GM23338 (cell line): ENCODE data around the gene PAQR4. TPM values are rescaled to one million over a fixed set of nuclear protein-coding genes. Genes with fewer than 3 reads are reported as not detected.

Experiments
- ATAC-seq: fragments of 200-7000 bp; cut with Tn5 transposase; 3 replicates; pipeline ENCODE4 v1.9.1; 2020
- DNase-seq: peaks from one replicate; pipeline ENCODE4 v3.0.0-alpha.2; 2015; ENCODE audit warnings: low spot score
- H2AFZ ChIP-seq: fragments of 200-600 bp; sonication (generic); 2 replicates; pipeline ENCODE4 v1.8.0; 2016; ENCODE audit warnings: antibody characterized with exemption, mild to moderate bottlenecking, moderate library complexity
- H3F3A ChIP-seq: fragments of 200-600 bp; sonication (generic); replicated peaks from 2 replicates; pipeline ENCODE4 v1.8.0; 2017; ENCODE audit warnings: antibody characterized with exemption, mixed run types, low read depth
- H3K27ac ChIP-seq: fragments of 200-600 bp; sonication (generic); 2 replicates; pipeline ENCODE4 v1.6.1; 2016; ENCODE audit warnings: low read depth
- H3K27me3 ChIP-seq: fragments of 200-600 bp; sonication (generic); 2 replicates; pipeline ENCODE4 v1.8.0; 2016; ENCODE audit warnings: mild to moderate bottlenecking, mixed run types, moderate library complexity; ENCODE audit not compliant: insufficient read depth
- H3K36me3 ChIP-seq: fragments of 200-600 bp; sonication (generic); 2 replicates; pipeline ENCODE4 v1.8.0; 2016; ENCODE audit warnings: mild to moderate bottlenecking; ENCODE audit not compliant: insufficient read depth
- H3K4me1 ChIP-seq: fragments of 200-600 bp; sonication (generic); 2 replicates; pipeline ENCODE4 v1.8.0; 2016; ENCODE audit warnings: mild to moderate bottlenecking, moderate library complexity; ENCODE audit not compliant: insufficient read depth
- H3K4me2 ChIP-seq: fragments of 200-600 bp; sonication (generic); 2 replicates; pipeline ENCODE4 v1.7.1; 2017; ENCODE audit warnings: mixed run types
- H3K4me3 ChIP-seq: fragments of 200-600 bp; sonication (generic); 2 replicates; pipeline ENCODE4 v1.6.1; 2016; ENCODE audit warnings: mixed run types
- H3K79me2 ChIP-seq: fragments of 200-600 bp; sonication (generic); replicated peaks from 2 replicates; pipeline ENCODE4 v1.8.0; 2017; ENCODE audit warnings: mild to moderate bottlenecking; ENCODE audit not compliant: insufficient read depth
- H3K9me2 ChIP-seq: fragments of 200-600 bp; sonication (generic); 2 replicates; pipeline ENCODE4 v1.8.0; 2017; ENCODE audit not compliant: insufficient read depth
- H4K20me1 ChIP-seq: fragments of 200-600 bp; sonication (generic); replicated peaks from 2 replicates; pipeline ENCODE4 v1.8.0; 2017; ENCODE audit warnings: mild to moderate bottlenecking; ENCODE audit not compliant: insufficient read depth
- H3K27ac Mint-ChIP-seq: 2 replicates; pipeline ENCODE4 v1.8.0; 2020; ENCODE audit warnings: inconsistent platforms, mild to moderate bottlenecking, moderate library complexity, mixed read lengths
- H3K27me3 Mint-ChIP-seq: 3 replicates; pipeline ENCODE4 v1.8.0; 2022; ENCODE audit warnings: low read depth, mild to moderate bottlenecking, moderate library complexity, mixed read lengths, inconsistent platforms; ENCODE audit not compliant: insufficient read depth, poor library complexity
- H3K36me3 Mint-ChIP-seq: 3 replicates; pipeline ENCODE4 v1.8.0; 2021; ENCODE audit warnings: low read depth, mild to moderate bottlenecking, inconsistent platforms, moderate library complexity, mixed read lengths
- H3K4me1 Mint-ChIP-seq: 3 replicates; pipeline ENCODE4 v1.8.0; 2020; ENCODE audit warnings: mild to moderate bottlenecking, inconsistent platforms, mixed read lengths
- H3K4me3 Mint-ChIP-seq: 3 replicates; pipeline ENCODE4 v1.8.0; 2021; ENCODE audit warnings: moderate library complexity, mild to moderate bottlenecking, inconsistent platforms, mixed read lengths
- H3K9me3 Mint-ChIP-seq: 3 replicates; pipeline ENCODE4 v1.8.0; 2020; ENCODE audit warnings: moderate library complexity, mild to moderate bottlenecking, inconsistent platforms, mixed read lengths
- CREB1 ChIP-seq: fragments of 250-450 bp; sonication (Bioruptor Pico); IDR thresholded peaks from 2 replicates; pipeline ENCODE4 v1.5.0; 2020; ENCODE audit warnings: low read depth, mild to moderate bottlenecking, moderate library complexity
- CTCF ChIP-seq, 2 experiments: fragments of 200-600 bp in 1 of 2; sonication (generic) in 1 of 2; conservative IDR thresholded peaks; 2 replicates each; pipeline versions ENCODE4 v1.5.1 to v1.6.1; 2016 to 2017; ENCODE audit warnings: antibody characterized with exemption in 2 of 2, low read depth in 2 of 2, mild to moderate bottlenecking in 2 of 2, moderate library complexity in 1 of 2
- ETS1 ChIP-seq: IDR thresholded peaks from 2 replicates; pipeline ENCODE4 v1.6.1; 2016; ENCODE audit warnings: antibody characterized with exemption
- EZH2 ChIP-seq: fragments of 200-600 bp; sonication (generic); IDR thresholded peaks from one replicate; pipeline ENCODE4 v1.8.0; 2017; ENCODE audit warnings: antibody characterized with exemption, mild to moderate bottlenecking, low read depth; ENCODE audit not compliant: unreplicated experiment
- EZH2phosphoT487 ChIP-seq: fragments of 200-600 bp; sonication (generic); IDR thresholded peaks from one replicate; pipeline ENCODE4 v1.8.1; 2018; ENCODE audit warnings: antibody characterized with exemption; ENCODE audit not compliant: unreplicated experiment
- JUNB ChIP-seq: IDR thresholded peaks from one replicate; pipeline ENCODE4 v1.6.1; 2016; ENCODE audit warnings: antibody characterized with exemption; ENCODE audit not compliant: unreplicated experiment
- NANOG ChIP-seq: IDR thresholded peaks from 2 replicates; pipeline ENCODE4 v1.6.1; 2016; ENCODE audit warnings: antibody characterized with exemption, borderline replicate concordance
- POLR2AphosphoS5 ChIP-seq: IDR thresholded peaks from 2 replicates; pipeline ENCODE4 v1.6.1; 2016; ENCODE audit warnings: antibody characterized with exemption, low read depth
- REST ChIP-seq: IDR thresholded peaks from one replicate; pipeline ENCODE4 v1.6.1; 2018; ENCODE audit warnings: antibody characterized with exemption; ENCODE audit not compliant: unreplicated experiment
- STAT1 ChIP-seq: IDR thresholded peaks from one replicate; pipeline ENCODE4 v1.6.1; 2016; ENCODE audit warnings: antibody characterized with exemption; ENCODE audit not compliant: unreplicated experiment
- ZNF114 ChIP-seq: fragments of 250-450 bp; sonication (Bioruptor Pico); IDR thresholded peaks from 2 replicates; pipeline ENCODE4 v1.5.0; 2020; ENCODE audit warnings: mild to moderate bottlenecking, moderate library complexity
- ZNF331 ChIP-seq: fragments of 250-450 bp; sonication (Bioruptor Pico); IDR thresholded peaks from 2 replicates; pipeline ENCODE4 v1.5.0; 2020; ENCODE audit warnings: low read depth, mild to moderate bottlenecking, moderate library complexity
- ZNF462 ChIP-seq: fragments of 250-450 bp; sonication (Bioruptor Pico); IDR thresholded peaks from 2 replicates; pipeline ENCODE4 v1.5.0; 2020; ENCODE audit warnings: mild to moderate bottlenecking, moderate library complexity
- polyA plus RNA-seq: library from polyadenylated mRNA; unstranded; fragments of >200 nt; fragmentation: Nextera tagmentation; extraction: Ambion mirVana; gene quantifications from 2 replicates; pipeline ENCODE4 v1.2.1, GENCODE V29; 2016
- total RNA-seq: library from RNA; depleted of rRNA; stranded (reverse); fragments of >200 nt; shearing (Covaris generic); gene quantifications from 2 replicates; pipeline ENCODE4 v1.2.3, GENCODE V29; 2014

PAQR4 gene
- total and polyA plus RNA-seq, 2 experiments from 2014 or later: 7.0 to 29.3 TPM

GRCh38 chr16:2927010-2927646 lies 42.0 kb upstream of the PAQR4 start:
- peaks cover 11% of the 10 kb centered on the region for H3K27me3 Mint-ChIP-seq
- H3K9me2 ChIP-seq: no peaks in the 10 kb centered on the region
- 0 out of 2 replicates have a peak, but pooled peaks cover 7% of the 10 kb centered on the region for H3K27me3 ChIP-seq
- peak overlapping the region; percentile 16; the same call in 1 of the 2 replicates for H3K4me2 ChIP-seq
- H3K4me1 ChIP-seq: peaks cover 7% of the 10 kb centered on the region; the same call in 1 of the 2 replicates
- no peaks in the 10 kb centered on the region for H4K20me1 ChIP-seq
- no peak overlapping the region for H2AFZ ChIP-seq
- no peak overlapping the region for H3K27ac Mint-ChIP-seq
- no peak overlapping the region; the same call in 2 of the 3 replicates for H3K4me3 Mint-ChIP-seq
- no peak overlapping the region for H3K4me3 ChIP-seq
- H3K36me3 Mint-ChIP-seq: peaks cover 13% of the 10 kb centered on the region; the same call in 1 of the 3 replicates
- no peaks in the 10 kb centered on the region for H3K79me2 ChIP-seq
- peaks cover 9% of the 10 kb centered on the region; the same call in 2 of the 3 replicates for H3K9me3 Mint-ChIP-seq
- H3F3A ChIP-seq: peaks cover 12% of the 10 kb centered on the region
- no peaks in the 10 kb centered on the region for H3K36me3 ChIP-seq
- TF ChIP-seq ZNF462 (CRISPR knock-in tag) (no peak), CTCF (conservative IDR thresholded peaks at IDR 0.05; ENCODE audit: low read depth in 2 of 2) (peak; percentile 95 to 99), ETS1 (no peak), NANOG (no peak), EZH2phosphoT487 (no peak), JUNB (no peak), POLR2AphosphoS5 (0 out of 2 replicates have a peak, but pooled peaks have one; percentile 37), REST (no peak), ZNF114 (CRISPR knock-in tag) (no peak), EZH2 (no peak), STAT1 (no peak), CREB1 (peak; percentile 88), ZNF331 (CRISPR knock-in tag) (no peak)
- ATAC-seq (peak; percentile 45), DNase-seq (peak; percentile 96)
- peaks cover 38% of the 10 kb centered on the region for H3K4me1 Mint-ChIP-seq
- no peak overlapping the region for H3K27ac ChIP-seq
